ENCODE results near the gene GJA8. TPM values are rescaled to one million over a fixed set of nuclear protein-coding genes. Genes with fewer than 3 reads are reported as not detected.

The GJA8 gene
- total and polyA plus RNA-seq, 12 donors, result not detected

GRCh38 chr1:147879911-147880310 is 22.7 kb upstream of the GJA8 start:
- no peak for ATAC-seq
- intact Hi-C loops (cut with DNase I), result loop anchor here in 3 of 10 donors (1.0 to 10.0 kb wide), 3 partner anchors 32 to 65 kb away; no protein-coding TSS in a partner anchor

DNA sequence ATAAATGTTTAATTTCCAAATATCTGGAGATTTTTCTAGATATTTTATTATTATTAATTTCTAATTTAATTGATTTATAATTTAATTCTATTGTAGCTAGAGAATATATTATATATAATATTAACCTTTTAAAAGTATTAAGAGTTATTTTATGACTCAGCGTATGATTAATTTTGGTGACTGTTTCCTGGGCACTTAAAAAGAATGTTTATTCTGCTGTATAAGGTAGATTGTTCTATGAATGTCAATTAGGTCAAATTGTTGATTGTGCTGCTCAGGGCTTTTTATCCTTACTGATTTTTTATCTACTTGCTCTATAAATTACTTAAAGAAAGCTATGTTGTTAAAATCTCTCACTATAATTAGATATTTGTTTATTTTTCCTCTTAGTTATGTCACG is 20.1 kb upstream of the GJA8 start:
- no peak overlapping the region for H3K27ac ChIP-seq
- H3K4me3 ChIP-seq, result no peak overlapping the region
- H3K4me1 ChIP-seq, result no peaks in the 10 kb centered on the region
- H3K9me3 ChIP-seq, result peaks cover 0 to 8% (median 0%) of the 10 kb centered on the region in 11 donors
- H3K36me3 ChIP-seq, result no peaks in the 10 kb centered on the region
- 55 to 63% methylated on average over 2 of the region's 2 CpGs for WGBS, 2 donors
- intact Hi-C loops (cut with DNase I), result loop anchor here in 1 of 10 donors (10.0 kb wide), 1 partner anchor 68 kb away; no protein-coding TSS in a partner anchor
- DNase-seq (no peak), ATAC-seq (no peak)
- TF ChIP-seq, protein P1, sequence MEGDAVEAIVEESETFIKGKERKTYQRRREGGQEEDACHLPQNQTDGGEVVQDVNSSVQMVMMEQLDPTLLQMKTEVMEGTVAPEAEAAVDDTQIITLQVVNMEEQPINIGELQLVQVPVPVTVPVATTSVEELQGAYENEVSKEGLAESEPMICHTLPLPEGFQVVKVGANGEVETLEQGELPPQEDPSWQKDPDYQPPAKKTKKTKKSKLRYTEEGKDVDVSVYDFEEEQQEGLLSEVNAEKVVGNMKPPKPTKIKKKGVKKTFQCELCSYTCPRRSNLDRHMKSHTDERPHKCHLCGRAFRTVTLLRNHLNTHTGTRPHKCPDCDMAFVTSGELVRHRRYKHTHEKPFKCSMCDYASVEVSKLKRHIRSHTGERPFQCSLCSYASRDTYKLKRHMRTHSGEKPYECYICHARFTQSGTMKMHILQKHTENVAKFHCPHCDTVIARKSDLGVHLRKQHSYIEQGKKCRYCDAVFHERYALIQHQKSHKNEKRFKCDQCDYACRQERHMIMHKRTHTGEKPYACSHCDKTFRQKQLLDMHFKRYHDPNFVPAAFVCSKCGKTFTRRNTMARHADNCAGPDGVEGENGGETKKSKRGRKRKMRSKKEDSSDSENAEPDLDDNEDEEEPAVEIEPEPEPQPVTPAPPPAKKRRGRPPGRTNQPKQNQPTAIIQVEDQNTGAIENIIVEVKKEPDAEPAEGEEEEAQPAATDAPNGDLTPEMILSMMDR (IDR thresholded peaks at IDR 0.05), result no peak
- no peaks in the 10 kb centered on the region for H3K27me3 ChIP-seq

More at GRCh38 chr1:147879911-147880310, 22.7 kb upstream of the GJA8 start:
- TF ChIP-seq, protein P1 (IDR thresholded peaks at IDR 0.05), result no peak
- no peaks in the 10 kb centered on the region for H3K27me3 ChIP-seq
- no peak overlapping the region for H3K27ac ChIP-seq
- H3K9me3 ChIP-seq, result peaks cover 0 to 8% (median 0%) of the 10 kb centered on the region in 11 donors
- DNase-seq, result no peak
- H3K4me1 ChIP-seq, result no peaks in the 10 kb centered on the region
- H3K36me3 ChIP-seq, result no peaks in the 10 kb centered on the region
- H3K4me3 ChIP-seq, result no peak overlapping the region

DNA sequence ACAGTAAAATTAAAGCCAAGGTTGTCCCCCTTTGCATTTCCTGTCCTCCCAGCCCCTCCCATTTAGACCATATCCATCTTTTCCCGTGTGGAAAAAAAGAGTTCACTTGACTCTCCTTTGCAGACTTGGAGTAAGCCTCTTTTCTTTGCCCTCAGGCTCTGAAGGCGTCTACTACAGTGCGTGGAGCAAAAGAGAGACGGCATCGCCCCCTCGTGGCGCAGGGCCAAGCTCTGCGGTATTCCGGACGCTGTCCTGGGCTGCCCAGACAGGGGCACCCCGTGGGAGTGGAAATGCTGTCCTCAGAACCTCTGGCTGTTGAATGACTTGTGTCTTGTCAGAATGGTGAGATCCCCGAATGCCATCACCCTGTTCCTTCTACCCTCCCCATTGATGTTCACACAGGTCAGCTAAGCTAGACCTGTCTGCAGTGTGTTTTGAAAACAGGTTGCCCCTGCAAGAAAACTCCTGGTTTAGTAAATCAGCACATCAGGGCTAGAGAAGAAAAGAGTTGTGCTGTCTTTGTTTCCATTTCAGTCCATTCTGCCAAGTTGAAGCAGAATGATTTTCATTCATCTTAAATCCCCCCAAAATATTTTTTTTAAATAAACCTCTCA is 12.3 kb upstream of the GJA8 start:
- TF ChIP-seq, protein P1 (IDR thresholded peaks at IDR 0.05), result peak; percentile 50 to 82 (median 72)
- intact Hi-C loops (cut with DNase I), result loop anchor here in 9 of 10 donors (1.0 to 10.0 kb wide), 11 partner anchors 118 to 615 kb away; no protein-coding TSS in a partner anchor
- Histone ChIP-seq H3K27ac (peak overlapping the region in 1 of 10 donors; percentile 6), H3K36me3 (no peaks in the 10 kb centered on the region), H3K4me1 (peaks cover 0 to 31% (median 9%) of the 10 kb centered on the region in 9 donors), H3K27me3 (peaks cover 0 to 7% (median 0%) of the 10 kb centered on the region in 7 donors), H3K4me3 (no peak overlapping the region), H3K9me3 (no peaks in the 10 kb centered on the region)
- DNase-seq (peak; percentile 69 to 84), ATAC-seq (peak; percentile 86 to 96 (median 94))
- WGBS, 2 donors, result 4 to 6% methylated on average over 12 of the region's 12 CpGs

DNA sequence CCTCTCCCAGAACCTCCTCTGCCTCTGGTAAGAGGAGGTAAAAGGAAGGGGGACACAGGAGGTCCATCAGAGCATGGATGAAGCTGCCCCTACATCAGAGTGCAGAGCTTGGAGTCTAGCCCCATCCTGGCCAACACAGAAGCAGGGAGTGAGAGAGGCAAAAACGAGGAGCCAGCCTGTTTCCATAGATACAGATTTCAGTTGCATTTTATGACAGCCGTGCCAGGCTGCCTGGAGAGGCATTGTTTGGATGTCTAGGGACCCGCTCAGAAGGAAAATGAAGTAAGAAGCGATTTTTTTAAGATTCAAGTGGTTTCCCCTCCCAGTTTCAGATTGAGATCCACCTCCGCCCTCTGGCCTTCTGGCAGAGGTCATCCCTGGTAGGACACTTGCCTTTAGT is 11.5 kb upstream of the GJA8 start:
- H3K4me3 ChIP-seq, result no peak overlapping the region
- intact Hi-C loops (cut with DNase I), result loop anchor here in 9 of 10 donors (2.0 to 10.0 kb wide), 10 partner anchors 119 to 616 kb away; no protein-coding TSS in a partner anchor
- ATAC-seq (no peak), DNase-seq (no peak)
- H3K36me3 ChIP-seq, result no peaks in the 10 kb centered on the region
- H3K27ac ChIP-seq, result no peak overlapping the region
- WGBS, 2 donors, result 86 to 89% methylated on average over 5 of the region's 5 CpGs
- H3K4me1 ChIP-seq, result peaks cover 0 to 31% (median 9%) of the 10 kb centered on the region in 9 donors
- TF ChIP-seq, protein P1 (IDR thresholded peaks at IDR 0.05), result no peak
- peaks cover 0 to 7% (median 0%) of the 10 kb centered on the region in 7 donors for H3K27me3 ChIP-seq
- H3K9me3 ChIP-seq, result no peaks in the 10 kb centered on the region

All from heart right ventricle (tissue), 16 donors.